HG02870 (cell line): ENCODE measurements around the gene TCERG1L.
"Not testable (repeated sequence)": the region's sequence is repeated elsewhere in the genome, so short reads cannot be mapped to it uniquely, and the experiment has no call there.

ENCODE experiments used
- ATAC-seq: cut with Tn5 transposase; IDR thresholded peaks from one replicate; pipeline ENCODE4 v1.9.1; 2021; ENCODE audit warnings: mild to moderate bottlenecking, moderate library complexity; ENCODE audit not compliant: unreplicated experiment

The TCERG1L gene

DNA sequence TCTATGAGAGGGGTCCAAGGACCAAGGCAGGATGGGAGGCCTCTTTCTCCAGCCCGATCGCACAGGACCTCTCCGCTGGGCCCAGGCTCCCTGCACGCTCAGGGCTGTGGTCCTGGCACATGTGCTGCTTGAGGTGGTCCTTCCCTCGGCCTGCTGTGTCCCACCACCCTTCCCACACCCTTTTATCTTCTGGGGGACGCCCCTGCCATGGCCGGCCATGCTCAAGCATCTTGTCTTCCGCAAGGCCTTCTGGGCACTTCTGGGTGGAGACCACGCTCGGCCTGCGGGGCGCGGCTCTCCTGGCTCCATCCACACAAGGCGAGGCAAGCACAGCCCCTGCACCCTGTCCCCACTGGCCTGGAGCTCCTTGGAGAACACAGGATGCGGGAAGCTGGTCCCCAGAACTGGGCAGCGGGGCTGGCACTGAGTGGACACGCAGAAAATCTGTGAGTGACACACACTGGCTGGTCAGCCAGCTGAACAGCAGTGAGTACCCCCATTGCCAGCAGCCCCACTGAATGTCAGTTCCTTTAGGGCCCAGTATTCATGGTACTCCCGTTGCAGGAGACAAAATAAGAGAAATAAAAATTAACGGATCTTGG, 115.9 kb downstream of the TCERG1L start:
- ATAC-seq, result no peak

DNA sequence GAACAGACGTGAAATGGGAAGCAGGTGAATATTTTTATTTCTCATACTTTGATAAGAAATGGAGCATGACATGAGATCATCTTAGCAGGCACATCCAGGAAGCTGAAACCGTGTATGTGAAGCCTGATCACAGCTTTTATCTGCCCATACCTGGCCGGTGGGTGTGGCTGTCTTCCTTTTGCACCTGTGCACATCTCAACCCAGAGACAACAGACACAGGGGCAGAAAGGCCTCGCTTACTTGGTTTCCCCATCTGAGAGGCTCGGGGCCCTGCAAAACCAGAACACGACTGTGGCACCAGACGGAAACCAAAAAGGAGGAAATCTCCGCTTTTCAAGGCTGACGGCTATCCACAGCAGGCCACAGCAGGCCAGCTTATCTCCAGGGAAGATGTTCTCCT, 116.4 kb downstream of the TCERG1L start:
- no peak for ATAC-seq

DNA sequence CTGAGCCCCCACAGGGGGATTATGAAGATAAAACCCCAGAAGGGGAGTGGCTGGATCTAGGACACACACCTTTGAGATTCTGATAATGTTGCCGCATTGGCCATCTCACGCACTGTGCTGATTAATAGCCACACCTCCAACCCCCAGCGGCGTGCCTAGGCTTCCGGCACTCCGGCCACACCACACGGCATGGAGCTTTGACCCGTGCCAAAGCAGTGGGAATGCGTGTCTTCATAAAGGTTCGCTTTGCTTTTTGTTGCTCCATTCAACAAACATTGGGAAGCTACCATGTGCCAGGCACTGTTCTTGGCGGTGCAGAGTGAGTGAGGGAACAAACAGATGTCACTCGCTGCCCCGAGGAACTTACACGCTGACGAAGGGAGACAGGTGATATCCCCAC, 117.6 kb downstream of the TCERG1L start:
- no peak for ATAC-seq

DNA sequence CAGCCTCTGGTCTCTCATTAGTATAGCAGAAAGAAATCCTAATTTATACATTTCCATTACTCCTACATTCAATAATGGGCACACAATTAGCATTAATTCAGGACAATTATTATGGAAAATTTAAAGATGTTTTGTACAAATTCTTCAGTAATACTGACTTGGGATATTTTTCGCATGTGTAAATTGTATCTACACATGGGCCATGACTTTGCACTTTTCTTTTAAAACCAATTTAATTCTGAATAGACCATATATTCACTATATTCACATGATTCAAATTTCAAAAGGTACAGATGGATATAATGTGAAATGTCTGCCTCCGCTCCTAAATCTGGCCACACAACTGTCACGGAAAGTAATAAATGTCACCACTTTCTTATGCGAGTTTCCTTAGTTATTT, 123.0 kb downstream of the TCERG1L start:
- no peak for ATAC-seq

DNA sequence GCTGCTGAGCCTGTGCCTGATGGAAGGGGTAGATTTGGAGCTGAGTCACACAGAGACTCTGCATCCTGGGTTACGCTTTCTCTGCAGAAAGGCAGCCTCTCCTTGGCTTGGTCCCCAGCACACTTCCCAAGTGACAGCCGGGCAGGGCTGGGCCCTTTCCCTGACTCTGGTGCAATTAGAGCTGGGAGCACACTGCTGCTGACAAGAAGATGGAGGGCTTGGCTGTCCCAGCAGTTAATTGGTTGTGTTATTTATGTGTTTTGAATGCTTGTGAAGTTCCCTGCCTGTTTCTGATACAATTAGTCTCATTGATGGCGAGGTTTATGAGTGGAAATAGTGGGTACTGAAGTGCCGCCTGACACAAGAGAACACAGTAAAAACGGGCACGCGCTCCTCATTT, 123.6 kb downstream of the TCERG1L start:
- ATAC-seq, result no peak

DNA sequence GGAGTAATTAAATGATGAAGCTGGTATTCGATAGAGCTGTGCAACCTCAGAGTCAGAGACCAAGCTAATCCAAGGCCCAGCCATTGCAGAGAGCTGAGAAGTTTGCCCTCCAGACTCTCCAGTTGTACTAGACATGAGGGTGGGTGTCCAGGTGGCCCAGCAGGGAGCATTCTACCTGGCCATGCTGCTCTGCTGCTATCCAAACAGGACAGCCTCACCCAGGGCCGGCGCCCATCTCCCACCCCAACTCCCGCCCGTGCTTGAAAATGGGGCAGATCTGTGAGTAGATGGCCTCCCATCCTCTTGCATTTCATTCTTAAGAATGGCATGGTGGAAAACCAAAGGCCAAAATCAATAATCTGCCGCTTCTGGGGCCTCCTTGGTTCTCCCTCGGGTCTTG, 124.2 kb downstream of the TCERG1L start:
- ATAC-seq, result no peak

DNA sequence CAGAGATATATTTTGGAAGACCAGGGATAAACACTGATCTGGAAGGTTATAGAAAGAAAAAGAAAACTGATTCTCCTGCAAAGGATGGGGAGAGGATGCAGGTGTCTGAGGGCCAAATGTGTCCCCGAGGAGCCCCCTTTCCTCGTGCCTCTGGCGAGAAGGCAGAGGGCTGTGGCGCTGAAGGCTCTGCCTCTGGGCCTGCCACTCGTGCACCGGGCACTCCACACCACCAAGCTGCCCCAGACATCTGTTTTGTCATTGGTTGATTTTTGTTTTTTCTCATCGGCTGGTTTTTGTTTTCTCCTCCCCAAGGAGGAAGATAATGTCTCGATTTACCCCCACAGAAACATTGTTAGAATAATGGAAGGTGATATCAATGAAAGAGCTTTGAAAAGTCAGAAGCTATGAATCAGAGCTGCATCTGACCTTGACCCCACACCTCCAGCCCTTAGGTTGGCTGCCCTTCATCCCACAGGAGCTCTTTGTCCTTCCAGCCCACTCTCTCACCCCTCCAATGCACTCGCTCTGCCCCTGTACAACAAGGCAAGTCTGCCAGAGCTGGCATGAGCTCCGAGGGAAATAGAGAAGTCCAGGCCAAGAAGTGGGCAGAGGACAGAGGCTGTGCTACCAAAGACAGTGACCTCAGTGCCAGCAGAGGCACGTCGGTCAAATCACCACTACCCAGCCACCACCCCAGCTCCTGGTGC, 124.8 kb downstream of the TCERG1L start:
- ATAC-seq, result no peak

DNA sequence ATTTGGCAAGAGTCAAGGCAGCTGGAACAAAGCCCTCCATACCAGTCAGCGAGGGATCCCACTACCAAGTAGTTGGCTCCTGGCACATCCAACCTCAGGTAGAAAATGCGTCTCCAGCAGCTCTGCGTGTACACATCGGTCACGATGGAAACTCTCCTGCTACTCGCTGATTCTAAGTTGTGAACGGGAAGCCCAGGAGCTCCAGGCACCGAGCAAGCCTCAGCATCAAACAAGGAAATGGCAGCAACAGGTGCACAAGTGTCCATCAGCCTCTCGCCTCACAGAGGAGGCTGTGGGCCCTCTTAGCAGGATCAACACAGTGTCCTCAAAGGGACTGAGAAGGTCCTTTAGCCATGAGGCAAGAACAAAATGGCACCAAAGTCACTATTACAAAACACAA, 127.0 kb downstream of the TCERG1L start:
- ATAC-seq, result no peak

DNA sequence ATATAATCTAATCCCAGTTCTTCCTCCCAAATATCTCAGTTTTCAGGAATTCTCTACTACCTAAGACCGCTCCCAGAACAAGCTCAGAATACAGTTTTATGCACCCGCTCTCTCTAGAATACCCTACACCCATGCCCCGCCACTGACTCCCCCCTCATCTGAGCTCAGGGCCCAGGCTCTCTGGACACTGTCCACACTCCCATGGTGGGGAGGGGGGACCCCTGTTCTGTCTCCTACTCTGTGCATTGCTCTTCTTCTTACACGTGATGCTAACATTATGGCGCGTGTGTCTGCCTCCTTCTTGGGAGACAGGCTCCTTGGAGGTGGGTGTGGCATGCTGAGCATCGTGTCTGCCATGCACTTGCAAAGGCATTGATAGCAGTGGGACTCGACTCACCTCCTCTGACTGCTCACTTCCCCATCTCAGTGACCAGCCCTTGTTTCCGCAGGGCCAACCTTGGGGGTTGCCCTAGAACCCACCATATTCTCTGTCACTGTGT, 127.9 kb downstream of the TCERG1L start:
- ATAC-seq, result no peak

DNA sequence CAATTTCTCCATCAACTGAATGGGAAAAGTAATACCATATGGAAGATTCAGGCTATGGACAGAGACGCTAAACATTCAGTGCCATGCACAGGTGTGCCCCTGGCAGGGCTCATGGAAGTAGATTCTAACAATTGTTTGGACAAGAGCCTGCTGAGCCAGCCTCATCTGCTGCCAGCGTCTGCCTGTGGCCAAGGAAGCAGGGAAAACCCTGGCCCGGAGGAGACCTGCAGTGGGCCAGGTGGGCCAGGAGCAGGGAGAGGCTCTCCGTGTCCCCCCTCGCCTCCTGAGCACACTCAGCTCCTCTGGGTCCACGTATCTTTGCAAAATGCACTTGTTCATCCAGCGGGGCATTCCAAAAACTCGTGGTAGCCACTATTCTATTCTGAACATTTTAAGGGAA, 130.1 kb downstream of the TCERG1L start:
- ATAC-seq, result no peak

DNA sequence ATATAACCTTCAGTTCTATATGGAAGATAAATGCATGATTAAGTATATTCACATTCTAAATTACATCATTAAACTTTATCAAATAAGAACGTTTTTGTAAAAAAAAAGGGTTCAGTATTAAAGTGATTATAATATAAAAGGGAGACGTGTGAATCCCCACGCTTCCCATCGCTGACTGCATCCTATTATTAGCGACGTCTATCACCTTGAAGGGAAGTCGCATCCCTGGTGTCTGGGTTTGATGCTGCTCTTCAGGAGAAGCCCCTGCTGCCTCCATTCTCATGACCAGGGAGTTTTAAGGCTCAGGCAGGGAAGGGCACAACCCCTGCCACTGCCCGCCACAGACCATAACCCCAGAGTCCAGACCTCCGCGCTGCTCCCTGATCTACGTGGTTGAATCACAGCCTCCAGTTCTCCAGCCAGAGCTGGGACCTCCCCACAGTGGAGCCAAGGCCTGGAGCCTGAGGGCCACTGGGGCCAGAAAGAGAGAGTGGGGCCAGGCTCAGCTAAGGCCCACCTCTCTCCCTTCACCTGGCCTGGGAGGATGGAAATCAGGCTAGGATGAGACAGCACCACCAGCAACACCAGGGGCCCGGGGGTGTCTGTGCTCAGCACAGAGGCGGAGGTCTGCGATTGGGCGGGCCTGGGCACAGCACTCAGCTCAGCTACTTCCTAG, 130.6 kb downstream of the TCERG1L start:
- no peak for ATAC-seq

DNA sequence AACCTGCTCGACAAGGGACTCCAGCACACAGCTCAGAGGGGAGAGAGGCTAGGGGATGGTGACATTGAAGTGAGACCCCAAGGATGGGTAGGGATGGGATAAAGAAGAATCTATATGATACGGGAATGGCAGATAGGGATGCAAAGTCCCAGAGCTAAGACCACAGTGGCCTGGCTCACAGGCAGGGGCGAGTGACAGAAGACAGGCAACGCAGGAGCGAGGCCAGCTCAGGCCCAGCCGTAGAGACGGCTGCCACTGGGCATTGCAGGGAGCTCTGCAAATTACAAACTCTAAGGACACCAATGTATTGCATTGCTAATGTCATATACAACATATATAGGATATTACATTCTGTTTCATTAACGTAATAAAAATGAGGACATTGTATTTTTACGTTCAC, 131.4 kb downstream of the TCERG1L start:
- ATAC-seq, result no peak

DNA sequence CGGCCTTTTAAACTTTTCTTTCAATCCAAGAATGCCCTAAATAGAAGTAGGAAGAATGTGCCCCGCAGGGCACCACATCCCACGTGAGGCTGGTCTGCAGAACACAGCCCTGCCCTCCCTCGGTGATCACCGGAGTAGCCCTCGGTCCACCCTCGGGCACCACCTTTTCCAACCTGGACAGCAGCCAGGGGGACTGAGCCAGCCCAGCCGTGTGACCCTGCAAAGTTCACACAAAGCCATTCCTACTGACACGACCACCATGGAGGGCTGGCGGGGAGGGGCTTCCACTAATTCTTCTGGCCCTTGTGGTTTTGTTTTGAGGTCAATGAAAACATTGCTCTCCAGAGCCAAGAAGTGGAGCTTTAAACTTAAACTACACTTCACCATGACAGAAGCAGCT, 132.2 kb downstream of the TCERG1L start:
- ATAC-seq, result no peak

DNA sequence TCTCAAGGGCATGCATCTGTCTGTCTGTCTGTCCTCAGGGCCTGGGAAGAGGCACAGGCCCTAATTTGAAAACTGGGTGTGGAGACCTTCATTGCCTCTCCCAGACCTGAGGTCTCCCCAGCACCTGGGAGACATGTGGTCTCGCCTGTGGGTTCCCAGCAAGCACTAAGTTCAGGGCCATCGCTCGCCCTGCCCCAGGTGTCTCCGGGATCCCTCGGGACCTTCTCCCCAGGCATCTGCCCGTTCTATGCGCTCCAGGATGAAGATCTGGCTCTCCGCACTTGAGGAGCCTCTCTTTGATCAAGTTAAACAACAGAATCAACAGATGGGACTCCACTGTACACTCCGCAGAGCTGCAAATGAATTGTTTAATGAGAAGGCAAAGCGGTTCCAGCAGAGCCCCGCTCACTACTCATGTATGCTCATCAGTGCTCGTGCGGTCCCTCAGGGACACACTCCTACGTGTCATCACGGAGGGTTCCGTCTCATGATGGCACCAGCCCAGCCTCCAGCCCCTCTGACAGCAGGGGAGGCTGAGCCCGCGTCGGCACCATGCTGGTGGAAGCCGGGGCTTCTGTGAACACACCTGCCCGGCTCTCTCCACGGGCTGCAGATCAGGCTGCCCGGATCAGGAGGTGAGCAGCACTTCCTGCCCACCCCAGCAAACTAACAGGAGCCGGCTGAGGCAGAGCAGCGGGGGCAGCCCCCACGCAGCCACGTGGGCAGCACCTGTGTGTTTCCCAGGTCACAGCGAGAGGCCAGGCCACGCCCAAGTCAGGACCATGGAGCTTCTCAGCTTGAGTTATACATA, 132.8 kb downstream of the TCERG1L start:
- no peak for ATAC-seq

DNA sequence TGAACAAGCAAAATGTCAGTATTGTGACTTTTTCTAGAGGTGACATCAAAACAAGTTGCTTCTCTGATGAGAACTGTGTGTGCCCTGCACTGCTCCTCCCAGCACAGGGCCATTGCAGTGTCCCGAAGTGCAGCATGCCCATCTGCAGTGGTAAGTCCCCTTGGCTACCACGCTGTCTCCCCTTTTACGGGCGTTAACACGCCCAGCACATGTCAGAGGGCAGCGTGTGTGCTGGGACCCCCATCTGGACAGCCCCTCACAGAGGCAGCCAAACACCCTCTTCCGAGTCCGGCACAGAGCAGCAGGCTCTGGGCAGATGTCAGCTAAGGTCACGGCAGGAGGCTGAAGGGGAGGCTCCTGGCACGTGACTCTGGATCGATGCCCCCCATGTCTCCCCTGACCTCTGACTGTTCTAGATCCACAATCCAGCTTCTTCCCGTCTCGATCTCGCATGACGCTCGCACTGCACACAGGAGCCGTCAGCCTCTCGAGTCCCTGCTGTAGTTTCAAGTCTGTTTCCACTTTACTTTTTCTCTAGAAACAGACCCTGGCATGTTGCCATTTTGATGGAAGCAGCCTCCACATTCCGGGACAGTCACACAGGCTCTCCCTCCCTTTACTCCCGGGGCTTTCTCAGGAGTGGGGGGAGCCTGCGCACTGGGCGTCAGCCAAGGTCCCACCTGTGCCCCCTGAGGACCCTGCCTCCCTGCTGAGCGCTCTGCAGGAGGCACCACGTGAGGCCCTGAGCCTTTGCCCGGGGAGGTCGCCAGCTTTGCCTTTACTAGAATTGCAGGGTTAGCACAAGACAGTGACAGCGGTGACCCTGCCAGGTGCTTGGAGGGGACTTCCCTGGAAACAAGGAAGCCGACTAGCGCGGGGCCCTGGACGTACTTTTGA, 133.8 kb downstream of the TCERG1L start:
- ATAC-seq, result no peak

DNA sequence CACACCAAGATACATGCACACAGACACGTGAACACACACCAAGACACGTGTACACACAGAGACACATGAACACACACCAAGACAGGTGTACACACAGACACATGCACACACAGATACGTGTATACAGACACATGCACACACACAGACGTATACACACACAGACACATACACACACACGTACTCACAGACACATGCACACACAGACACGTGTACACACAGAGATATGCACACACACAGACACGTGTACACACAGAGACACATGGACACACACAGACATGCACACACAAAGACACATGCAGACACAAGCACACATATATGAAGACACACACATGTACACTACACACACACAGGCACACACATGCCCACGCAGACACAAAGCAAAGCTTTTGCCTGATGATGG, 134.6 kb downstream of the TCERG1L start:
- ATAC-seq, result no peak

DNA sequence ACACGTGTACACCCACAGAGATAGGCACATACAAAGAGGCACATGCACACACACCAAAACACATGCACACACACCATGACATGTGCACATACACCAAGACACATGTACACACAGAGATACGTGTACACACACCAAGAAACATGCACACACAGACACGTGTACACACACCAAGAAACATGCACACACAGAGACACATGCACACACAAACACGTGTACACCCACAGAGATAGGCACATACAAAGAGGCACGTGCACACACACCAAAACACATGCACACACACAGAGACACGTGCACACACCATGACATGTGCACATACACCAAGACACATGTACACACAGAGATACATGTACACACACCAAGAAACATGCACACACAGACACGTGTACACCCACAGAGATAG, 135.2 kb downstream of the TCERG1L start:
- ATAC-seq, result not testable (repeated sequence)

DNA sequence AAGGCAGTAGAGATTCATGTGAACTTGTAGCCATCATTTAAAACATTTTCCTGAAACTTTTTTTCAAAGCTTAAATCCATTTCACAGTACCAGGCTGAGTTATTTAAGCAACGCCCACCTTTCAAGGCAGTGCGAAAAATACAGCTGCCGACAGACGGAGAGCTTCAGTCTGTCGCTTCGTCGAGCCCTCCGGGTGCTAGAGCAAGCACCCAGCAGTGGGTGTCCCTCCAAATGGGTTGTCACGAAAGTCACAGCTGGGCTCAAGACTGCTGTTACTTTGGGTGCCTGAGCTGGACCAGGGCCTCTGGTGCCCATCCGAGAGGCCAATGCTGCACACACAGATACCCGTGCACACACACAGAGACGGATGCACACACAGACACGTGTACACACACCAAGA, 135.6 kb downstream of the TCERG1L start:
- ATAC-seq, result no peak

DNA sequence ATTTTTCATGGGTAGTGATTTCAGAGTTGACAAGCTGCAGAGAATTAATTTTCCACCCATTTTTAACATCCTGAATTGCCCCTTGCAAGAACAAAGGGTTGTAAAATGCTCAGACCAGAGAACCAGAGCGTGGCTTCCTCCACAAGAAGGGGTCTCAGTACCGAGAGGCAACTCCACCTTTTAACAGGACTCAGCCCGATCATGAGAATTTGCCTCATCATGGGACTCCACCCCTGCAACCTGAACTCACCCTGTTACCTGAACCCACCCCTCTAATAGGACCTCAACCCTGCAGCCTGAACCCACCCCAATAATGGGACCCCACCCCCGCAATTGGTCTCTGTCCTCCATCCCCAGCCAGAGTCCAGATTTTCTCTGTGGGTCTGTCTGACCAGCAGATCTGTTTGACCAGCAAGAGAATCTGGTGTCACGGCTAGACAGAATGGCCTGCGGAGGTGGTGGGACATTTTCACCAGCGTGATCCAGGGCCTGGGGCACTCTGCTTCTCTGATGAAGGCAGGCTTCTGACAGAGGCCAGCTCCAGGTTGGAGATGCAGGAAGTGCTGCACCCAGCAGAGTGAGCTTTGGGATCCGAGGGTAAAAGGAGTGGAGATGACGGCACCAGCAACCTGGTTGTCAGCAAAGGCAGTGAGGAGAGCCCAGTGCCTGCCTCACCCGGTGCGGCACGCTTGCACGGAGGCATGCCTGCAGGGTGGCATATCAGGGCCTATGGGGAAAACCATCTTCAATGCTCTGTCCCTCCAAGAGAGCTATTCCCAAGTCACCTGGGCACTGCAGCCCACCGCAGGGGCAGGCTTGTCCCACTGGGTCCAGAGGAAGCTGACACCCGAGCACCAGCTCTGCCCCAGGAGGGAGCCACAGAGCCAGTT, 136.6 kb downstream of the TCERG1L start:
- ATAC-seq, result no peak
